GM12892 (cell line): ENCODE measurements around the gene MEOX1.

ENCODE experiments used
- POLR2A ChIP-seq: IDR thresholded peaks from 2 replicates; pipeline ENCODE4 v1.6.1; 2011; ENCODE audit warnings: low read depth, low read length, control low read depth
- POLR2AphosphoS5 ChIP-seq: IDR thresholded peaks from 2 replicates; pipeline ENCODE4 v1.6.1; 2011; ENCODE audit warnings: low read depth, low read length, control low read depth

- TF ChIP-seq POLR2AphosphoS5 = no peak
- no peak for TF ChIP-seq POLR2A
Observed at GRCh38 chr17:43640491-43641252, 21.1 kb downstream of the MEOX1 start.
